ENCODE measurements around the gene ZNF766.
"Not testable (repeated sequence)": the region's sequence is repeated elsewhere in the genome, so short reads cannot be mapped to it uniquely, and the experiment has no call there.

Gene ZNF766

DNA sequence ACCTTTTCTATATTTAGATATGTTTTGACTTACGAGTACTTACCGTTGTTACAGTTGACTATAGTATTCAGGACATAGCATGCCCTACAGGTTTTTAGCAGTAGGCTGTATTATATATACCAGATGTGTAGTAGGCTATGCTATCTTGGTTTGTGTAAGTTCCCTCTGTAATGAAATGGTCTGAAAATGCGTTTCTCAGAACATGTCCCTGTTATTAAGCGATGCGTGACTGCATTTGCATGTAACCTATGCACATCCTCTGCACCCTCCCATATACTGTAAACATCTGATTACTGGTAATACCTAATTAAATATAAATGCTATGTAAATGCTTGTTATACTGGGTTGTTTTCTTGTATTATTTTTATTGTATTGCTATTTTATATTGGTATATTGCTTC lies 6.6 kb downstream of the ZNF766 start:
- Histone ChIP-seq H3K36me3 (ENCODE audit: control insufficient read depth, insufficient read depth, low read length) (peaks cover 70% of the 10 kb centered on the region), H3K4me3 (ENCODE audit: extremely low read depth, insufficient read depth, low read length, poor library complexity, severe bottlenecking) (no peak overlapping the region), H3K4me1 (ENCODE audit: control insufficient read depth, insufficient read depth, low read length, poor library complexity, severe bottlenecking) (no peaks in the 10 kb centered on the region), H3K27ac (ENCODE audit: low read depth, low read length, severe bottlenecking) (no peak overlapping the region), H3K9me3 (ENCODE audit: control insufficient read depth, low read length) (peaks cover 4% of the 10 kb centered on the region)
- 92% methylated on average over 2 of the region's 5 CpGs; no CpG with 5 or more reads in 1 of the 2 experiments for WGBS, 2 experiments (ENCODE audit: insufficient coverage in 2 of 2)

DNA sequence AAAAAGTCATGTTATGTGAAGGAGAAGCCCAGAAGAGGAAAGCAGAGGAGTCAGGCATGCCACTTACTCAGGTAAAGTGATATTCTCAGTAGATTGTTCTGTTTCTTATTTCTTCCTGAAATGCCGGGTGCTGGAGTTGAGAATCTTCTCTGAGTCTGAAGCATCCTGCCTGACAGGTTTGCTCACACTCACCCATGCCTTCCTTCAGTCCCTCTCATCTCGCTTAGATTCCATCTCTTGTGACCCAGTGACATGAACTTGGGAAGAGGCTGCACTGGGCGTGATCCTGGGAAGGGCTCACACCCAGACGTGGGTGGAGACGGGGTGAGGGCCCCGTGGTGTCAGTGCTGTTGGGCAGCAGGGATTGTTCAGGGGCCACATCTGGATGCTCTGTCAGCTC lies 8.1 kb downstream of the ZNF766 start:
- Histone ChIP-seq H3K4me1 (ENCODE audit: control insufficient read depth, insufficient read depth, low read length, poor library complexity, severe bottlenecking) (no peaks in the 10 kb centered on the region), H3K27ac (ENCODE audit: low read depth, low read length, severe bottlenecking) (no peak overlapping the region), H3K9me3 (ENCODE audit: control insufficient read depth, low read length) (peaks cover 2% of the 10 kb centered on the region), H3K4me3 (ENCODE audit: extremely low read depth, insufficient read depth, low read length, poor library complexity, severe bottlenecking) (no peak overlapping the region), H3K36me3 (ENCODE audit: control insufficient read depth, insufficient read depth, low read length) (peaks cover 66% of the 10 kb centered on the region)
- 88 to 98% methylated on average over 4 to 6 of the region's 6 CpGs for WGBS, 2 experiments (ENCODE audit: insufficient coverage in 2 of 2)

DNA sequence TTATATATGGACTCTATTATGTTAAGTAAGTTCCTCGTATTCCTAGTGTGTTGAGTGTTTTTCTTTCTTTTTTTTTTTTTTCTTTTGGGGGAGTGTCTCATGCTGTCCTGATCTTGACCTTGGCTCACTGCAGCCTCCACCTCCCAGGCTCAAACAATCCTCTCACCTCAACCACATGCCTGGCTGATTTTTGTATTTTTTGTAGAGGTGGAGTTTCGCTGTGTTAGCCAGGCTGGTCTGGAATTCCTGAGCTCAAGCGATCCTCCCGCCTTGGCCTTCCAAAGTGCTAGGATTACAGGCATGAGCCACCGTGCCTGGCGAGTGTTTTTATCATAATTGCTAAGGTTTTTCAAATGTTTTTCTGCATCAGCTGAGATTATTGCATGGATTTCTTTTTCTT lies 16.9 kb downstream of the ZNF766 start:
- Histone ChIP-seq H3K4me1 (ENCODE audit: control insufficient read depth, insufficient read depth, low read length, poor library complexity, severe bottlenecking) (no peaks in the 10 kb centered on the region), H3K9me3 (ENCODE audit: control insufficient read depth, low read length) (no peaks in the 10 kb centered on the region), H3K36me3 (ENCODE audit: control insufficient read depth, insufficient read depth, low read length) (peaks cover 96% of the 10 kb centered on the region), H3K27ac (ENCODE audit: low read depth, low read length, severe bottlenecking) (no peak overlapping the region), H3K4me3 (ENCODE audit: extremely low read depth, insufficient read depth, low read length, poor library complexity, severe bottlenecking) (no peak overlapping the region)
- WGBS, 2 experiments (ENCODE audit: insufficient coverage in 2 of 2), result 84 to 100% methylated on average over 5 of the region's 6 CpGs

DNA sequence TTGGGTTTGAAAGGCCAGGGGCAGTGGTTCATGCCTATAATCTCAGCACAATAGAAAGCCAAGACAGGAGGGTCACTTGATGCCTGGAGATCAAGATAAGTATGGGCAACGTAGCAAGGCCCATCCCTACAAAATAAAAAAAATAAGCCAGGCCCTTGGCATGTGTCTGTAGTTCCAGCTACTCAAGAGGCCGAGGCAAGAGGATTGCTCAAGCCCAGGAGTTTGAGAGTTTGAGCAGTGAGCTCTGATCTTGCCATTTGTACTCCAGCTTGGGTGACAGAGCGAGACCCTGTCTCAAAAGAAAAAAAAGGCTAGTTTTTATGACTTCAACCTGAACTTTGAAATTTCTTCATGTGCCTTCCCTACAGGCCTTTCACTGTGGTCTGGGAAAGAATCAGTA lies 22.4 kb downstream of the ZNF766 start:
- WGBS, 2 experiments (ENCODE audit: insufficient coverage in 2 of 2), result 89 to 93% methylated on average over 3 of the region's 3 CpGs
- Histone ChIP-seq H3K4me1 (ENCODE audit: control insufficient read depth, insufficient read depth, low read length, poor library complexity, severe bottlenecking) (no peaks in the 10 kb centered on the region), H3K27ac (ENCODE audit: low read depth, low read length, severe bottlenecking) (no peak overlapping the region), H3K4me3 (ENCODE audit: extremely low read depth, insufficient read depth, low read length, poor library complexity, severe bottlenecking) (no peak overlapping the region), H3K9me3 (ENCODE audit: control insufficient read depth, low read length) (peaks cover 7% of the 10 kb centered on the region), H3K36me3 (ENCODE audit: control insufficient read depth, insufficient read depth, low read length) (peaks cover 60% of the 10 kb centered on the region)

DNA sequence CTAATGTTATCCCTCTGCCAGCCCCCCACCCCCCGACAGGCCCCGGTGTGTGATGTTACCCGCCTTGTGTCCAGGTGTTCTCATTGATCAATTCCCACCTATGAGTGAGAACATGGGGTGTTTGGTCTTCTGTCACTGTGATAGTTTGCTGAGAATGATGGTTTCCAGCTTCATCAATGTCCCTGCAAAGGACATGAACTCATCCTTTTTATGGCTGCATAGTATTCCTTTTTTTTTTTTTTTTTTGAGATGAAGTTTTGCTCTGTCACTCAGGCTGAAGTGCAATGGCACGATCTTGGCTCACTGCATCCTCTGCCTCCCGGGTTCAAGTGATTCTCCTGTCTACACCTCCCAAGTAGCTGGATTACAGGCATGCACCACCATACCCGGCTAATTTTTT lies 23.6 kb downstream of the ZNF766 start:
- H3K4me1 ChIP-seq (ENCODE audit: control insufficient read depth, insufficient read depth, low read length, poor library complexity, severe bottlenecking); H3K9me3 ChIP-seq (ENCODE audit: control insufficient read depth, low read length); H3K4me3 ChIP-seq (ENCODE audit: extremely low read depth, insufficient read depth, low read length, poor library complexity, severe bottlenecking); H3K27ac ChIP-seq (ENCODE audit: low read depth, low read length, severe bottlenecking): not testable (repeated sequence)
- H3K36me3 ChIP-seq (ENCODE audit: control insufficient read depth, insufficient read depth, low read length), result peaks cover 50% of the 10 kb centered on the region
- 67 to 100% methylated on average over 1 to 2 of the region's 6 CpGs for WGBS, 2 experiments (ENCODE audit: insufficient coverage in 2 of 2)

DNA sequence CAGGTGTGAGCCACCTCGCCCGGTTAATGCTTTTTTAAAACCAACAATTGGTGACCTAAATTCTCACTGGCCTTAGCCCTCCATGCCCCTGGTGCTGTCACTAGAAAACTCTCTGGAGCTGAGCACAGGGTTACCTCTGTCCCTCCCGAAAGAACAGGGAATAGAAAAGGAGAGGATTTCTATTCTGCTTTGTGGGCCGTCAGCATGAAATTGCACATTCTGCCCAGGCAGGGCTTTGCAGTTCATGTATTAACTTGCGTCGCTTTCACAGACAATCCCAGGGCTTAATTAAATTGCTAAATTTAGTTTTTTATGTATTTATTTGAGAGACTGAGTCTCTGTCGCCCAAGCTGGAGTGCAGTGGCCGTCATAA lies 27.0 kb downstream of the ZNF766 start:
- WGBS, 2 experiments (ENCODE audit: insufficient coverage in 2 of 2), result 42 to 58% methylated on average over 8 of the region's 8 CpGs
- peak overlapping the region; percentile 36 for H3K27ac ChIP-seq (ENCODE audit: low read depth, low read length, severe bottlenecking)
- peaks cover 46% of the 10 kb centered on the region for H3K36me3 ChIP-seq (ENCODE audit: control insufficient read depth, insufficient read depth, low read length)
- H3K4me3 ChIP-seq (ENCODE audit: extremely low read depth, insufficient read depth, low read length, poor library complexity, severe bottlenecking), result peak overlapping the region; percentile 96
- peaks cover 25% of the 10 kb centered on the region for H3K9me3 ChIP-seq (ENCODE audit: control insufficient read depth, low read length)
- H3K4me1 ChIP-seq (ENCODE audit: control insufficient read depth, insufficient read depth, low read length, poor library complexity, severe bottlenecking), result no peaks in the 10 kb centered on the region

DNA sequence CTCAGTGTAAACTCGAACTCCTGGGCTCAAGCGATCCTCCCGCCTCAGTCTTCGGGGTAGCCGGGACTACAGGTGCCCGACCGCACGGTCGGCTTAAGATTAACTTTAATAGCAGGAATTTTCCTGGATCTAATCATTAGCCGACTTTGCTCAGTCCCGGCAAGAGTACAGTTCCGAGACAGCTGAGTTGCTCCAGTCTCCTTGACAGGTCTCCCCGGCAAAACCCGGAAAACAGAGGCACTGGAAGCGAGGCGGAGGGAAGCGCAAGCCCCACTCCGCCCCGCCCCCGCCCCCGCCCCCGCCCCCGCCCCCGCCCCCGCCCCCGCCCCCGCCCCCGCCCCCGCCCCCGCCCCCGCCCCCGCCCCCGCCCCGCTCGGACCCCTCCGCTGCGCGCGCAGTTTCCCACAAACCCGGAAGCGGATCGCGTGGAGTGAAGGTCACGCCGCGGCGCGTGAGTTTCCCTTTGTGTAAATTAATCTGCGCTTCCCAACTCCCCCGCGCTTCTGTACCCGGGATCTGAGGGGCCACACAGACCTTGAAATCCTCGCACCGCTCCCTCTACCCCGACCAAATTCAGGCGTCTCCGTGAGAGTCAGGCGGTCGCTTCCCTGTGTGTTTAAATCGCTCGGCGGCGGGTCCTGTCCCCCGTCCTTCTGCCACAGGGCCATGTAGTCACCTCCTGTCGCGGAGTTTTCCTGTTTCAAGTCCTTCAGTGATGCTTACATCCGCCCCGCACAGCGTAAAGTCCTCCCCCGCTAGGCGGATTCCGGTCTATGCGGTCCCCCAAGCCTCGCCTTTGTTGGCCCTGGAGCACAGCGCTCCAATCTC lies 27.6 kb downstream of the ZNF766 start, which contains the start of gene ZNF480:
Gene ZNF480 (plus strand): TSS at position 397 of the 828 bp plus-strand sequence. CDS start 3,244 bp downstream, outside the sequence.
- peak within 1 kb of the TSS; percentile 94 for H3K27ac ChIP-seq (ENCODE audit: low read depth, low read length, severe bottlenecking)
- peaks cover 31% of the 10 kb centered on the region for H3K9me3 ChIP-seq (ENCODE audit: control insufficient read depth, low read length)
- 0 to 2% methylated on average over 44 to 48 of the region's 75 CpGs for WGBS, 2 experiments (ENCODE audit: insufficient coverage in 2 of 2)
- H3K4me1 ChIP-seq (ENCODE audit: control insufficient read depth, insufficient read depth, low read length, poor library complexity, severe bottlenecking), result no peaks in the 10 kb centered on the region
- H3K4me3 ChIP-seq (ENCODE audit: extremely low read depth, insufficient read depth, low read length, poor library complexity, severe bottlenecking), result peak within 1 kb of the TSS; percentile 96
- peaks cover 46% of the 10 kb centered on the region for H3K36me3 ChIP-seq (ENCODE audit: control insufficient read depth, insufficient read depth, low read length)

DNA sequence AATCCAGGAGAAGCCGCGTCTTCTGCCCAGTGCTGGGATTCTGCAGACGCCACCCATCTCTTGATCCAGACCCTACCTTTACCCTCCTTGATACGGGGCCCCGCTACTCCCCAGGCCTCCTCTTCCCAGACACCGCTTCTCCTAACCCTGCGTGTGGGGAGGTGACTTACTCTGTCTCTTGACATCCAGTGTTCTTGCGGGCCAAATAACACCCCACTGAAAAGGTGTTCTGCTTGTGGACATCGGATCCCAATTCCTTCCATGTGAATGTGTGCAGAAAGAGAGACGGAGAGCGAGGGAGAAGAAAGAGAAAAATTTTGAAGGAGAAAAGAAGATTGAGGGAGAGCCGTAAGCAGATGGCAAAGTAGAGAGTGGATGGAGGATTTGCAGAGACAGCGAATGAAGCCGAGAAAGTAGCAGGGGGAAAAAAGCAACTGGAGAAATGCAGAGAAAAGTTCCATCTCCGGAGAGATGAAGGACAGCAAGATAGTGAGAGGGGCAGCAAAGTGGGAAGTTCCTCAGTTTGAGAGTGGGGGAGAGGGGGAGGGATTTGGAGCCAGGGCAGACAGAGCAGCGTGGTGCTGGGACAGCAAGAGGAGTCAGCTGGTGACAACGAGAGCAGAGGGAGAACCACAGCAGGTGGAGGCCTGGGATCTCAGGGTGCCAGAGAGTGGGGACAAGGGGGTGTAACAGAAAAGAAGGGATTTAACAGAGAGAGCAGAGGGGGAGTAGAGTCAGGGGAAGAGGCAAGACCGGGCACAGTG lies 28.4 kb downstream of the ZNF766 start:
- 26 to 34% methylated on average over 12 to 14 of the region's 18 CpGs for WGBS, 2 experiments (ENCODE audit: insufficient coverage in 2 of 2)
- H3K9me3 ChIP-seq (ENCODE audit: control insufficient read depth, low read length), result peaks cover 36% of the 10 kb centered on the region
- H3K27ac ChIP-seq (ENCODE audit: low read depth, low read length, severe bottlenecking), result peak overlapping the region; percentile 94
- H3K36me3 ChIP-seq (ENCODE audit: control insufficient read depth, insufficient read depth, low read length), result peaks cover 46% of the 10 kb centered on the region
- H3K4me3 ChIP-seq (ENCODE audit: extremely low read depth, insufficient read depth, low read length, poor library complexity, severe bottlenecking), result peak overlapping the region; percentile 96
- H3K4me1 ChIP-seq (ENCODE audit: control insufficient read depth, insufficient read depth, low read length, poor library complexity, severe bottlenecking), result no peaks in the 10 kb centered on the region

DNA sequence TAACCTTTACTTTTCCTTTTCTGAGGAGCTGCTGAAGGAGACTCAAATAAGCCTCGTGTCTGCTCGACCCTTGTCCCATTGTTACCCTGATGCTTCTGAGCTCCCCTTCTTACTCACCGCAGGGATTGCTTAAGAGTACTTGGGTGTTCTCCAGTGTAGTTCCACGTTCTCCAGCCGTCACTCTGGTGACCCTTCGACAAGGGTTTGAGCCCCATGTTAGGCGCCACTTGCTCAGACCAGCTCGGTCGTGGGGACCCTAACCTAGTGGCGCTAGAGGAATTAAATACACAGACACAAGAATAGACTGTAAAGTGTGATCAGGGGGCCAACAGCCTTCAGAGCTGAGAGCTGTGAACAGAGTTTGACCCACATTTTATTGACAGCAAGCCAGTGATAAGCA lies 37.9 kb downstream of the ZNF766 start:
- Histone ChIP-seq H3K9me3 (ENCODE audit: control insufficient read depth, low read length) (peaks cover 61% of the 10 kb centered on the region), H3K4me3 (ENCODE audit: extremely low read depth, insufficient read depth, low read length, poor library complexity, severe bottlenecking) (no peak overlapping the region), H3K36me3 (ENCODE audit: control insufficient read depth, insufficient read depth, low read length) (peaks cover 95% of the 10 kb centered on the region), H3K27ac (ENCODE audit: low read depth, low read length, severe bottlenecking) (no peak overlapping the region), H3K4me1 (ENCODE audit: control insufficient read depth, insufficient read depth, low read length, poor library complexity, severe bottlenecking) (no peaks in the 10 kb centered on the region)
- WGBS, 2 experiments (ENCODE audit: insufficient coverage in 2 of 2), result 89 to 93% methylated on average over 4 to 10 of the region's 10 CpGs

DNA sequence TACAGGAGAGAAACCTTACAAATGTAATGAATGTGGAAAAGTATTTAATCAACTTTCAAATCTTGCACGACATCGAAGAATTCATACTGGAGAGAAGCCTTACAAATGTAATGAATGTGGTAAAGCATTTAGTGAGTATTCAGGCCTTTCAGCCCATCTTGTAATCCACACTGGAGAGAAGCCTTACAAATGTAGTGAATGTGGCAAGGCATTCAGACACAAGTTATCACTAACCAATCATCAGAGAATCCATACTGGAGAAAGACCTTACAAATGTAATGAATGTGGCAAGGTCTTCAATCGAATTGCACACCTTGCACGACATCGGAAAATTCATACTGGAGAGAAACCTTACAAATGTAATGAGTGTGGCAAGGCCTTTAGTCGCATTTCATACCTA lies 53.0 kb downstream of the ZNF766 start:
- WGBS, 2 experiments (ENCODE audit: insufficient coverage in 2 of 2), result 97% methylated on average over 4 of the region's 6 CpGs; no CpG with 5 or more reads in 1 of the 2 experiments

More for the DNA sequence above, 53.0 kb downstream of the ZNF766 start:
- Histone ChIP-seq H3K4me3 (ENCODE audit: extremely low read depth, insufficient read depth, low read length, poor library complexity, severe bottlenecking) (no peak overlapping the region), H3K36me3 (ENCODE audit: control insufficient read depth, insufficient read depth, low read length) (peaks cover 79% of the 10 kb centered on the region), H3K27ac (ENCODE audit: low read depth, low read length, severe bottlenecking) (no peak overlapping the region), H3K4me1 (ENCODE audit: control insufficient read depth, insufficient read depth, low read length, poor library complexity, severe bottlenecking) (no peaks in the 10 kb centered on the region), H3K9me3 (ENCODE audit: control insufficient read depth, low read length) (peaks cover 90% of the 10 kb centered on the region)
